Gastrocnemius medialis (tissue), 4 donors: Measurements from ENCODE around the gene TCF12. TPM values are rescaled to one million over a fixed set of nuclear protein-coding genes. Genes with fewer than 3 reads are reported as not detected.

Experiments
- ATAC-seq, 2 donors: fragments of 150-250 bp; one replicate each; pipeline ENCODE4 v1.9.1; 2016
- DNase-seq, 2 donors: peaks; one replicate each; pipeline ENCODE4 v3.0.0-alpha.2; 2019
- H3K27ac ChIP-seq, 4 donors: fragments of 200-600 bp; sonication (generic); 1 replicate in 1 of 4; 2 replicates in 3 of 4; pipeline ENCODE4 v1.5.1; 2016 to 2018; ENCODE audit warnings: mild to moderate bottlenecking in 2 of 4, moderate library complexity in 1 of 4
- H3K27me3 ChIP-seq, 3 donors: fragments of 200-600 bp; sonication (generic) in 2 of 3; 1 replicate in 1 of 3; 2 replicates in 2 of 3; pipeline versions ENCODE4 v1.5.1 to v1.6.0; 2016 to 2019; ENCODE audit warnings: mild to moderate bottlenecking in 1 of 3, moderate library complexity in 1 of 3
- H3K36me3 ChIP-seq, 2 donors: fragments of 200-600 bp; sonication (generic) in 1 of 2; one replicate each; pipeline ENCODE4 v1.5.1; 2017 to 2018
- H3K4me1 ChIP-seq, 2 donors: fragments of 200-600 bp; sonication (generic) in 1 of 2; one replicate each; pipeline ENCODE4 v1.5.1; 2016 to 2017; ENCODE audit warnings: mild to moderate bottlenecking in 2 of 2
- H3K4me3 ChIP-seq, 4 donors: fragments of 200-600 bp; sonication (generic) in 3 of 4; 1 replicate in 1 of 4; 2 replicates in 3 of 4; pipeline ENCODE4 v1.5.1; 2016 to 2019; ENCODE audit warnings: mild to moderate bottlenecking in 2 of 4
- H3K9me3 ChIP-seq, 3 donors: fragments of 200-600 bp; sonication (generic) in 2 of 3; 1 replicate in 1 of 3; 2 replicates in 2 of 3; pipeline ENCODE4 v1.5.1; 2016 to 2019
- CTCF ChIP-seq, 5 experiments: fragments of 450-650 bp in 3 of 5; fragments of 200-600 bp in 2 of 5; sonication (generic) in 2 of 5; IDR thresholded peaks in 4 of 5; conservative IDR thresholded peaks in 1 of 5; 1 replicate in 4 of 5; 2 replicates in 1 of 5; pipeline ENCODE4 v1.5.1; 2016 to 2019; ENCODE audit warnings: antibody characterized with exemption in 5 of 5, mild to moderate bottlenecking in 3 of 5, moderate library complexity in 3 of 5
- POLR2A ChIP-seq, 2 donors: fragments of 450-650 bp; IDR thresholded peaks; one replicate each; pipeline ENCODE4 v1.6.1; 2017; ENCODE audit warnings: antibody characterized with exemption in 2 of 2, mild to moderate bottlenecking in 2 of 2, moderate library complexity in 2 of 2
- in situ Hi-C, 4 donors: fragments of 200-750 bp; cut with MboI; loops; one replicate each; pipeline versions ENCODE4 v1.15.0 to v1.8.0; 2017; ENCODE audit warnings: low sequenced_read_pairs in 4 of 4
- intact Hi-C: fragments of 100-400 bp; cut with DNase I; formaldehyde crosslinking; loops from one replicate; pipeline ENCODE4 v1.15.1; 2023; ENCODE audit warnings: low total_unique reads
- total RNA-seq, 4 donors: library from RNA; depleted of rRNA; stranded (reverse); fragments of >200 nt; gene quantifications; one replicate each; pipeline versions ENCODE4 v1.1.0 to v1.2.3, GENCODE V29; 2016

TCF12 gene
- total RNA-seq, 4 donors from 2014 or later: 34.9 to 63.0 (median 51.4) TPM

GRCh38 chr15:56968821-56969220 lies 50.4 kb downstream of the TCF12 start:
- no peak for TF ChIP-seq POLR2A (IDR thresholded peaks at IDR 0.05)
- no peak for TF ChIP-seq CTCF (IDR thresholded peaks at IDR 0.05 in 4 of 5, conservative IDR thresholded peaks at IDR 0.05 in 1 of 5)
- Histone ChIP-seq H3K4me1 (peaks cover 28 to 38% of the 10 kb centered on the region in 2 donors), H3K4me3 (no peak overlapping the region), H3K27ac (no peak overlapping the region), H3K27me3 (no peaks in the 10 kb centered on the region), H3K9me3 (no peaks in the 10 kb centered on the region), H3K36me3 (no peaks in the 10 kb centered on the region)
- ATAC-seq: no peak
- in situ Hi-C loops (no loop called here), intact Hi-C loops (no loop called here)
- DNase-seq: no peak

DNA sequence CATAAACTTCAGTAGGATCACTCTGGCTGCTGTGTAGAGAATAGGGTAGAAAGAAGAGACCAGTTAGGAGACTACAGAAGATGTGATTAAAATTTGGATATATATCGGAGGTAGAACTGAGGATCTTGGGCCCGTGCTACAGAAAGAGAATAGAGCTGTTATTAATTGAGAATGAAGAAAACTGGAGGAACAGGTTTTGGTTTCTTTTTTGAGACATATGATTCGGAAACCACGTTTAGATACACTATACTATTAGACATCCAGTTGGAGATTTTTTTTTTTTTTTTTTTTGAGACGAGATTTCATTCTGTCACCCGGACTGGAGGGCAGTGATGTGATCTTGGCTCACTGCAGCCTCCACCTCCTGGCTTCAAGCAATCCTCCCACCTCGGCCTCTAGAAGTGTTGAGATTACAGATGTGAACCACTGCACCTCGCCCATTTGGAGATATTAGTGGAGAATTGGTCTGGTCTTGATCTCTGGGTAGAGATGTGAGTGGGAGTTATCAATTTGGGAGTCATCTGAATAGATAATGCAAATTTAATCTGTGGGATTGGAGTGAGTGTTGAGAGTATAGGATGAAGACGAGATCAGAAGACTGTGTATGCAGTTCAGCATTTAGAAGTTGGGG lies 50.9 kb downstream of the TCF12 start:
- H3K4me3 ChIP-seq: no peak overlapping the region
- no peak overlapping the region for H3K27ac ChIP-seq
- intact Hi-C loops (no loop called here), in situ Hi-C loops (no loop called here)
- H3K9me3 ChIP-seq: no peaks in the 10 kb centered on the region
- DNase-seq: no peak
- no peaks in the 10 kb centered on the region for H3K36me3 ChIP-seq
- TF ChIP-seq POLR2A (IDR thresholded peaks at IDR 0.05) (no peak), CTCF (IDR thresholded peaks at IDR 0.05 in 4 of 5, conservative IDR thresholded peaks at IDR 0.05 in 1 of 5) (no peak)
- H3K4me1 ChIP-seq: peaks cover 26 to 37% of the 10 kb centered on the region in 2 donors
- no peaks in the 10 kb centered on the region for H3K27me3 ChIP-seq
- no peak for ATAC-seq

DNA sequence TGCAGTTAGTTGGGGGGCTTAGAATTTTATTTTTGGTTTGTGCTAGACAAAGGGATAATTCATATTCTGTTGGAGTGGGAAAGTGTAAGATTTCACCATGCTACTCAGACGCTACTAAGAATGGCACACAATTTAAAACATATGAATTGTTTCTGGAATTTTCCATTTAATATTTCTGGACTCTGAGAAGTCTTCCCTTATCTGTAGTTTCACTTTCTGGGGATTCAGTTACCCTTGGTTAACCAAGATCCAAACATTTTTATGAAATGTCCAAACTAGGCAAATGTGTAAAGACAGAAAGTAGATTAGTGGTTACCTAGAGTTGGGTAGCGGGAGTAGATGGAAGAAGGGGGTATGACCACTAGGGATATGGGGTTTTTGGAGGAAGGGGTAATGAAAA lies 53.1 kb downstream of the TCF12 start:
- in situ Hi-C loops: no loop called here
- ATAC-seq: no peak
- Histone ChIP-seq H3K4me3 (no peak overlapping the region), H3K9me3 (no peaks in the 10 kb centered on the region), H3K36me3 (no peaks in the 10 kb centered on the region), H3K4me1 (peaks cover 27 to 39% of the 10 kb centered on the region in 2 donors), H3K27me3 (no peaks in the 10 kb centered on the region), H3K27ac (no peak overlapping the region)
- no peak for DNase-seq
- TF ChIP-seq CTCF (IDR thresholded peaks at IDR 0.05 in 4 of 5, conservative IDR thresholded peaks at IDR 0.05 in 1 of 5) (no peak), POLR2A (IDR thresholded peaks at IDR 0.05) (no peak)
- intact Hi-C loops: no loop called here

GRCh38 chr15:56972016-56972415 lies 53.6 kb downstream of the TCF12 start:
- ATAC-seq (no peak), DNase-seq (no peak)
- intact Hi-C loops (no loop called here), in situ Hi-C loops (no loop called here)
- no peaks in the 10 kb centered on the region for H3K9me3 ChIP-seq
- no peak overlapping the region for H3K4me3 ChIP-seq
- H3K36me3 ChIP-seq: no peaks in the 10 kb centered on the region
- no peak overlapping the region for H3K27ac ChIP-seq
- peaks cover 26 to 37% of the 10 kb centered on the region in 2 donors for H3K4me1 ChIP-seq
- TF ChIP-seq POLR2A (IDR thresholded peaks at IDR 0.05) (no peak), CTCF (IDR thresholded peaks at IDR 0.05 in 4 of 5, conservative IDR thresholded peaks at IDR 0.05 in 1 of 5) (no peak)
- no peaks in the 10 kb centered on the region for H3K27me3 ChIP-seq

- Histone ChIP-seq H3K36me3 (no peaks in the 10 kb centered on the region), H3K4me3 (no peak overlapping the region), H3K27me3 (no peaks in the 10 kb centered on the region), H3K9me3 (no peaks in the 10 kb centered on the region), H3K4me1 (peaks cover 26 to 37% of the 10 kb centered on the region in 2 donors), H3K27ac (no peak overlapping the region)
- DNase-seq (no peak), ATAC-seq (no peak)
- intact Hi-C loops (no loop called here), in situ Hi-C loops (no loop called here)
- no peak for TF ChIP-seq CTCF (IDR thresholded peaks at IDR 0.05 in 4 of 5, conservative IDR thresholded peaks at IDR 0.05 in 1 of 5)
- TF ChIP-seq POLR2A (IDR thresholded peaks at IDR 0.05): no peak
Observed at GRCh38 chr15:56972426-56972825, 54.0 kb downstream of the TCF12 start.
